NCI-H2171 (cell line): Measurements from ENCODE around the gene FAIM.
"Not testable (repeated sequence)": the region's sequence is repeated elsewhere in the genome, so short reads cannot be mapped to it uniquely, and the experiment has no call there.

ENCODE experiments used
- DNase-seq: peaks from one replicate; lab custom pipeline; 2025; lab: John Stamatoyannopoulos, UW

FAIM gene

GRCh38 chr3:138601661-138602060 is 6.9 kb upstream of the FAIM start:
- not testable (repeated sequence) for DNase-seq

GRCh38 chr3:138604106-138604595 is 4.4 kb upstream of the FAIM start:
- not testable (repeated sequence) for DNase-seq

GRCh38 chr3:138609898-138610266 is 1.3 kb downstream of the FAIM start:
- no peak for DNase-seq

- DNase-seq: no peak
These were observed 6.9 kb downstream of the FAIM start for GRCh38 chr3:138615462-138615861.

- no peak for DNase-seq
These were observed 11.9 kb downstream of the FAIM start for GRCh38 chr3:138620431-138620830.

- DNase-seq: no peak
These were observed 15.9 kb downstream of the FAIM start for GRCh38 chr3:138624518-138624917.

GRCh38 chr3:138625707-138626365 is 17.3 kb downstream of the FAIM start:
- DNase-seq: no peak

GRCh38 chr3:138629526-138629925 is 21.0 kb downstream of the FAIM start:
- DNase-seq: no peak

GRCh38 chr3:138638641-138639040 is 30.1 kb downstream of the FAIM start:
- DNase-seq: no peak

- DNase-seq: no peak
These were observed 32.0 kb downstream of the FAIM start for GRCh38 chr3:138640537-138640936.

GRCh38 chr3:138642226-138642926 is 33.8 kb downstream of the FAIM start:
- DNase-seq: no peak

- DNase-seq: no peak
These were observed 34.3 kb downstream of the FAIM start for GRCh38 chr3:138642927-138643253.

- no peak for DNase-seq
These were observed 37.4 kb downstream of the FAIM start for GRCh38 chr3:138646008-138646407.

- DNase-seq: no peak
These were observed 37.9 kb downstream of the FAIM start for GRCh38 chr3:138646513-138646912.

- no peak for DNase-seq
These were observed 40.6 kb downstream of the FAIM start for GRCh38 chr3:138649134-138649533.

GRCh38 chr3:138653567-138653966 is 45.0 kb downstream of the FAIM start:
- DNase-seq: no peak

- DNase-seq: no peak
These were observed 48.9 kb downstream of the FAIM start for GRCh38 chr3:138657508-138657907.

- DNase-seq: no peak
These were observed 59.5 kb downstream of the FAIM start for GRCh38 chr3:138668107-138668506.

GRCh38 chr3:138670407-138670806 is 61.8 kb downstream of the FAIM start:
- no peak for DNase-seq

GRCh38 chr3:138673641-138674530 is 65.3 kb downstream of the FAIM start:
- no peak for DNase-seq

GRCh38 chr3:138675393-138675792 is 66.8 kb downstream of the FAIM start:
- no peak for DNase-seq

GRCh38 chr3:138678086-138678485 is 69.5 kb downstream of the FAIM start:
- DNase-seq: no peak

GRCh38 chr3:138678874-138679392 is 70.4 kb downstream of the FAIM start:
- DNase-seq: no peak
